Measurements from ENCODE around the gene CERS6.

Gene CERS6

GRCh38 chr2:168471163-168471475 is 15.0 kb downstream of the CERS6 start:
- H3K4me3 ChIP-seq (replicated peaks; ENCODE audit: low read depth, low read length) = no peak overlapping the region
- no peak for DNase-seq (ENCODE audit: extremely low read depth, low read depth)
- no peak for TF ChIP-seq CTCF (IDR thresholded peaks at IDR 0.05; ENCODE audit: low read depth, low read length, missing control alignments)

- no peak overlapping the region for H3K4me3 ChIP-seq (replicated peaks; ENCODE audit: low read depth, low read length)
- no peak for TF ChIP-seq CTCF (IDR thresholded peaks at IDR 0.05; ENCODE audit: low read depth, low read length, missing control alignments)
Measured at GRCh38 chr2:168475636-168476035, 19.6 kb downstream of the CERS6 start.

GRCh38 chr2:168478206-168478605 is 22.1 kb downstream of the CERS6 start:
- TF ChIP-seq CTCF (IDR thresholded peaks at IDR 0.05; ENCODE audit: low read depth, low read length, missing control alignments) = no peak
- DNase-seq (ENCODE audit: extremely low read depth, low read depth) = no peak
- H3K4me3 ChIP-seq (replicated peaks; ENCODE audit: low read depth, low read length) = no peak overlapping the region

More at GRCh38 chr2:168475636-168476035, 19.6 kb downstream of the CERS6 start:
- DNase-seq (ENCODE audit: extremely low read depth, low read depth) = no peak

- TF ChIP-seq CTCF (IDR thresholded peaks at IDR 0.05; ENCODE audit: low read depth, low read length, missing control alignments) = no peak
Measured at GRCh38 chr2:168480356-168480755, 24.3 kb downstream of the CERS6 start.

GRCh38 chr2:168480825-168481585 is 24.9 kb downstream of the CERS6 start:
- DNase-seq (ENCODE audit: extremely low read depth, low read depth) = no peak

More at GRCh38 chr2:168480356-168480755, 24.3 kb downstream of the CERS6 start:
- DNase-seq (ENCODE audit: extremely low read depth, low read depth) = no peak
- no peak overlapping the region for H3K4me3 ChIP-seq (replicated peaks; ENCODE audit: low read depth, low read length)

GRCh38 chr2:168482269-168482668 is 26.2 kb downstream of the CERS6 start:
- TF ChIP-seq CTCF (IDR thresholded peaks at IDR 0.05; ENCODE audit: low read depth, low read length, missing control alignments) = no peak
- no peak for DNase-seq (ENCODE audit: extremely low read depth, low read depth)
- no peak overlapping the region for H3K4me3 ChIP-seq (replicated peaks; ENCODE audit: low read depth, low read length)

More at GRCh38 chr2:168480825-168481585, 24.9 kb downstream of the CERS6 start:
- TF ChIP-seq CTCF (IDR thresholded peaks at IDR 0.05; ENCODE audit: low read depth, low read length, missing control alignments) = no peak
- no peak overlapping the region for H3K4me3 ChIP-seq (replicated peaks; ENCODE audit: low read depth, low read length)
